Hepatocyte (in vitro differentiated cells): ENCODE results near the gene MAP4K2.

Experiments
- EZH2 ChIP-seq: fragments of 200-600 bp; sonication (generic); IDR thresholded peaks from 2 replicates; pipeline ENCODE4 v1.6.1; 2016; ENCODE audit warnings: antibody characterized with exemption, mild to moderate bottlenecking, borderline replicate concordance
- EZH2phosphoT487 ChIP-seq: fragments of 200-600 bp; sonication (generic); IDR thresholded peaks from one replicate; pipeline ENCODE4 v1.6.1; 2018; ENCODE audit warnings: antibody characterized with exemption, mild to moderate bottlenecking, low read depth, moderate library complexity; ENCODE audit not compliant: unreplicated experiment, severe bottlenecking
- TF ChIP-seq, protein P1 (sequence below): fragments of 200-600 bp; sonication (generic); IDR thresholded peaks from 2 replicates; pipeline ENCODE4 v1.5.1; 2016; ENCODE audit warnings: antibody characterized with exemption, mild to moderate bottlenecking; ENCODE audit not compliant: poor library complexity

DNA sequence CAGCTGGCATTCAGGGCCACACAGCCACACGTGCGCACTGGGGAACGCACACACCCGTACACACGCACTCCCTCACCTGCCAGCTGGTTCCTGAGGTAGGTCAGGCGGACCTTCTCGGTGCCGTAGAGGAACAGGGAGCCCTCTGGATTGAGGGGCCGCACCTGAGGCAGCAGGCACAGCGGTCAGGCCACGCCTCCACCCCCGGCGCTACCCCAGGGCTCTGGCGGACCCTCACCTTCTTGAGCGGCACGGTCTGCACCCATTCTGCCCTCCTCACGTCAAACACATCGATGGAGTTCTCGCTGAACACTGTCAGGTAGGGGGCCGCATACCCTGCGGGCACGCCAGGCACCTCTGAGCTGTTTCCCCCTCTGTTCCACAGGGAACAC, 24.4 kb upstream of the MAP4K2 start:
- TF ChIP-seq EZH2 (no peak), EZH2phosphoT487 (no peak)
- TF ChIP-seq, protein P1, sequence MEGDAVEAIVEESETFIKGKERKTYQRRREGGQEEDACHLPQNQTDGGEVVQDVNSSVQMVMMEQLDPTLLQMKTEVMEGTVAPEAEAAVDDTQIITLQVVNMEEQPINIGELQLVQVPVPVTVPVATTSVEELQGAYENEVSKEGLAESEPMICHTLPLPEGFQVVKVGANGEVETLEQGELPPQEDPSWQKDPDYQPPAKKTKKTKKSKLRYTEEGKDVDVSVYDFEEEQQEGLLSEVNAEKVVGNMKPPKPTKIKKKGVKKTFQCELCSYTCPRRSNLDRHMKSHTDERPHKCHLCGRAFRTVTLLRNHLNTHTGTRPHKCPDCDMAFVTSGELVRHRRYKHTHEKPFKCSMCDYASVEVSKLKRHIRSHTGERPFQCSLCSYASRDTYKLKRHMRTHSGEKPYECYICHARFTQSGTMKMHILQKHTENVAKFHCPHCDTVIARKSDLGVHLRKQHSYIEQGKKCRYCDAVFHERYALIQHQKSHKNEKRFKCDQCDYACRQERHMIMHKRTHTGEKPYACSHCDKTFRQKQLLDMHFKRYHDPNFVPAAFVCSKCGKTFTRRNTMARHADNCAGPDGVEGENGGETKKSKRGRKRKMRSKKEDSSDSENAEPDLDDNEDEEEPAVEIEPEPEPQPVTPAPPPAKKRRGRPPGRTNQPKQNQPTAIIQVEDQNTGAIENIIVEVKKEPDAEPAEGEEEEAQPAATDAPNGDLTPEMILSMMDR = no peak
